HG03175 (cell line): ENCODE results near the gene HOXB8.

Experiments
- ATAC-seq: cut with Tn5 transposase; IDR thresholded peaks from one replicate; pipeline ENCODE4 v1.9.1; 2021; ENCODE audit warnings: mild to moderate bottlenecking, moderate library complexity; ENCODE audit not compliant: unreplicated experiment

HOXB8 gene

GRCh38 chr17:48569674-48570324, 45.3 kb downstream of the HOXB8 start:
- ATAC-seq = no peak

GRCh38 chr17:48569240-48569582, 45.9 kb downstream of the HOXB8 start:
- no peak for ATAC-seq

- ATAC-seq = no peak
Observed at GRCh38 chr17:48568499-48569239, 46.4 kb downstream of the HOXB8 start.

GRCh38 chr17:48567646-48568354, 47.3 kb downstream of the HOXB8 start:
- no peak for ATAC-seq

- ATAC-seq = no peak
Observed at GRCh38 chr17:48567209-48567608, 47.9 kb downstream of the HOXB8 start.

GRCh38 chr17:48566717-48567116, 48.4 kb downstream of the HOXB8 start:
- ATAC-seq = no peak

- ATAC-seq = no peak
Observed at GRCh38 chr17:48565925-48566710, 49.0 kb downstream of the HOXB8 start.

GRCh38 chr17:48565022-48565554, 50.0 kb downstream of the HOXB8 start:
- no peak for ATAC-seq

- ATAC-seq = no peak
Observed at GRCh38 chr17:48564188-48565021, 50.7 kb downstream of the HOXB8 start.

GRCh38 chr17:48563867-48564187, 51.3 kb downstream of the HOXB8 start:
- no peak for ATAC-seq

GRCh38 chr17:48563385-48563838, 51.7 kb downstream of the HOXB8 start:
- no peak for ATAC-seq

- no peak for ATAC-seq
Observed at GRCh38 chr17:48562934-48563333, 52.2 kb downstream of the HOXB8 start.
